HUES64 (cell line): Measurements from ENCODE around the gene FBXL15.

Experiments used
- H3K27ac ChIP-seq: 2 replicates; pipeline ENCODE4 v1.7.0; 2013; ENCODE audit warnings: low read depth, low read length, inconsistent platforms
- H3K27me3 ChIP-seq: 2 replicates; pipeline ENCODE4 v1.6.1; 2013; ENCODE audit warnings: mild to moderate bottlenecking, low read length; ENCODE audit not compliant: insufficient read depth
- H3K36me3 ChIP-seq: 2 replicates; pipeline ENCODE4 v1.6.1; 2013; ENCODE audit warnings: mild to moderate bottlenecking, low read length; ENCODE audit not compliant: insufficient read depth
- H3K4me1 ChIP-seq: 2 replicates; pipeline ENCODE4 v1.6.1; 2013; ENCODE audit warnings: mild to moderate bottlenecking, low read length, moderate library complexity; ENCODE audit not compliant: insufficient read depth
- H3K4me3 ChIP-seq: 2 replicates; pipeline ENCODE4 v1.5.1; 2013; ENCODE audit warnings: mild to moderate bottlenecking, low read length, moderate library complexity
- H3K9ac ChIP-seq: 2 replicates; pipeline ENCODE4 v1.6.1; 2013; ENCODE audit warnings: mild to moderate bottlenecking, low read depth, low read length
- H3K9me3 ChIP-seq: 2 replicates; pipeline ENCODE4 v1.6.1; 2013; ENCODE audit warnings: low read depth, low read length; ENCODE audit not compliant: insufficient read depth
- WGBS: fragments of 150-250, 120-280 bp; methylation state at CpG from one replicate; pipeline ENCODE4 v1.1.7; 2013; ENCODE audit warnings: missing lambda C conversion rate; 5-methylcytosine and 5-hydroxymethylcytosine counted together

Gene FBXL15

DNA sequence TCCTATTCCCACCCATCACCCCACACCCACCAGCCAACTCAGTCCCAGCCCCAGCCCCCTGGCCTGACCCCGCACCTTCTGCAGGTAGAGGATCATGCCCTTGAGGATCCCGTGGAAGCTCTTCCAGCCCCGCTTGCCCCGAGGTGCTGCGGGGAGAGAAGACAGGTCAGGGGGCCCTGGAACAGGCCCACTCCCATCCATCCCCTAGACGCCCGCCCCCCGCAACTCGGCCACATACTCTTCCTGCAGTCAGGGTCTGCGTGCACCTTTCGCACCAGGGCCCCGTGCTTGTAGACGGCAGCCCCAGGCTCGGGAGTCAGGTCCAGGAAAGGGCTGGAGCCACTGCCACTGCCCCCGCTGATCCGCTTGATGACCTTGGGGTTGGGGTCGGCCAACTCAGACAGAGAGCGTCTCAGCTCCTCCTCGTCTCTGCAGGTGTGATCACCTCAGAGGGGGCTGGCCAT is 15.5 kb upstream of the FBXL15 start:
- no peak overlapping the region for H3K27ac ChIP-seq
- peaks cover 8% of the 10 kb centered on the region; the same call in 1 of the 2 replicates for H3K4me1 ChIP-seq
- H3K27me3 ChIP-seq, result peaks cover 34% of the 10 kb centered on the region
- no peaks in the 10 kb centered on the region for H3K9me3 ChIP-seq
- 92% methylated on average over 19 of the region's 19 CpGs for WGBS
- H3K9ac ChIP-seq, result no peak overlapping the region
- H3K4me3 ChIP-seq, result no peak overlapping the region
- peaks cover 12% of the 10 kb centered on the region for H3K36me3 ChIP-seq

DNA sequence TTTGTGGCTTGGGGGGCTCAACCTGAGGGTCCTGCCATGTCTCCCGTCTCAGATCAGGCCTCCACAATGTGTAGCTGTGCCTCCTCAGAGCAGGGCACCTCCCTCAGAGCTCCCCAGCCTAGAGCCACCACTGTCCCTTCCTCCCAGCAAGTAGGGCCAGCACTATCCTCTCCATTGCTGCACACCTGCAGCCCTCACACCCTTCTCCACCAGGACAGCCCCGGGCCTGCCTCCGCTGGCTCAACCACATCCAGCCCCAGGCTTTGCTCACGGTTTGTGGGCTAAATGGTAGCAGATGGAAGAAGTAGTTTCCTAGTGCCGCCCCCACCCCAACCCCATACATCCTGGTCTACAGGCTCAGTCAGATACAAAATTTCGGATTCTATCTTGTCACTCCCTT is 15.0 kb upstream of the FBXL15 start:
- Histone ChIP-seq H3K27ac (no peak overlapping the region), H3K4me3 (no peak overlapping the region), H3K9ac (no peak overlapping the region), H3K4me1 (peaks cover 8% of the 10 kb centered on the region; the same call in 1 of the 2 replicates), H3K9me3 (no peaks in the 10 kb centered on the region), H3K36me3 (peaks cover 12% of the 10 kb centered on the region), H3K27me3 (peaks cover 37% of the 10 kb centered on the region)
- WGBS, result 90% methylated on average over 6 of the region's 6 CpGs

GRCh38 chr10:102406815-102407214 is 13.8 kb upstream of the FBXL15 start:
- H3K9ac ChIP-seq, result no peak overlapping the region
- H3K27me3 ChIP-seq, result peaks cover 49% of the 10 kb centered on the region
- no peak overlapping the region for H3K27ac ChIP-seq
- 100% methylated on average over 2 of the region's 2 CpGs for WGBS
- H3K9me3 ChIP-seq, result no peaks in the 10 kb centered on the region
- H3K4me1 ChIP-seq, result peaks cover 8% of the 10 kb centered on the region; the same call in 1 of the 2 replicates
- H3K36me3 ChIP-seq, result peaks cover 4% of the 10 kb centered on the region; the same call in 1 of the 2 replicates
- no peak overlapping the region for H3K4me3 ChIP-seq

DNA sequence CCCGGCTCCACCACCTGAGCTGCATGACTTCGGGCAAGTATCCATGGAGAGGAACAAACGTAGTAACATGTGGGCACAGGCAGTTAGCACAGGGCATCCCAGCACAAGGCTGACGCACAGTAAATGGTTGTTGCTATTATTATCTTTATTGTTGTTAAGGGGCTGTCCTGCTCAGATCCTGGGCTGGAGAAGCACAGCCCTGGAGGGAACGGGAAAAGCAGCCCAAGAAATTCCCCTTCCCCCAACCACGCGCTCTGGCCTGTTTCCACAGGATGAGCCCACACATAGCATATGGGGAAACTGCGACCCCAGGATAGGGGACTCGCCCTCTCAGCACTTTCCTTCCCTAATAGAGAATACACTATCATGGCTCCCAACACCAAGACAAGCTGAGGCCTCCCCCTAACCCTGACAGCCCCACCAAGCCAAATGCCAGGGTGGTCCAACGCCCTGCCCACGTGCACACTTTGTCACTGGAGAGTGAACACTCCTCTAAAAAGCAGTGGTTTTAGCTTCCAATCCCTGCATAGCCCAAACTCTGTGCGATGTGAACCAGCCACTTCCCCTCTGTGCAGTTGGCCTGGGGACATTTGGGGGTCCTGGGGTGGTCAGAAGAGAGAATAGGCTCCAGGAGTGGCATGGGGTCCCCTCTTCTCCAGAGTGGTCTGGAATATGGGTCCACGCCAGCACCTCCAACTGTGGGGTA is 13.1 kb upstream of the FBXL15 start:
- H3K9me3 ChIP-seq, result no peaks in the 10 kb centered on the region
- H3K36me3 ChIP-seq, result 0 out of 2 replicates have a peak, but pooled peaks cover under 1% of the 10 kb centered on the region
- peaks cover 8% of the 10 kb centered on the region; the same call in 1 of the 2 replicates for H3K4me1 ChIP-seq
- no peak overlapping the region for H3K4me3 ChIP-seq
- no peak overlapping the region for H3K27ac ChIP-seq
- H3K9ac ChIP-seq, result no peak overlapping the region
- H3K27me3 ChIP-seq, result peaks cover 55% of the 10 kb centered on the region
- 87% methylated on average over 13 of the region's 13 CpGs for WGBS

GRCh38 chr10:102408131-102408727 is 12.4 kb upstream of the FBXL15 start:
- Histone ChIP-seq H3K9me3 (no peaks in the 10 kb centered on the region), H3K36me3 (no peaks in the 10 kb centered on the region), H3K27me3 (peaks cover 55% of the 10 kb centered on the region), H3K9ac (no peak overlapping the region), H3K4me1 (peaks cover 8% of the 10 kb centered on the region; the same call in 1 of the 2 replicates), H3K4me3 (peak overlapping the region; percentile 63), H3K27ac (no peak overlapping the region)
- WGBS, result 72% methylated on average over 14 of the region's 14 CpGs

- no peak overlapping the region for H3K27ac ChIP-seq
- WGBS, result 1% methylated on average over 101 of the region's 103 CpGs
- H3K9me3 ChIP-seq, result no peaks in the 10 kb centered on the region
- no peaks in the 10 kb centered on the region for H3K36me3 ChIP-seq
- no peak overlapping the region; the same call in 1 of the 2 replicates for H3K9ac ChIP-seq
- peaks cover 8% of the 10 kb centered on the region; the same call in 1 of the 2 replicates for H3K4me1 ChIP-seq
- peak overlapping the region; percentile 63 for H3K4me3 ChIP-seq
- peaks cover 55% of the 10 kb centered on the region for H3K27me3 ChIP-seq
These were observed 11.7 kb upstream of the FBXL15 start for GRCh38 chr10:102408728-102409603.

- Histone ChIP-seq H3K27me3 (peaks cover 55% of the 10 kb centered on the region), H3K27ac (no peak overlapping the region), H3K9ac (peak overlapping the region; percentile 33), H3K4me3 (peak overlapping the region; percentile 63), H3K4me1 (peaks cover 8% of the 10 kb centered on the region; the same call in 1 of the 2 replicates), H3K9me3 (no peaks in the 10 kb centered on the region), H3K36me3 (no peaks in the 10 kb centered on the region)
- WGBS, result 39% methylated on average over 24 of the region's 24 CpGs
These were observed 10.8 kb upstream of the FBXL15 start for GRCh38 chr10:102409604-102410428.

GRCh38 chr10:102410429-102411073 is 10.1 kb upstream of the FBXL15 start:
- WGBS, result 4% methylated on average over 48 of the region's 48 CpGs
- Histone ChIP-seq H3K27me3 (peaks cover 55% of the 10 kb centered on the region), H3K4me3 (peak overlapping the region; percentile 63), H3K4me1 (peaks cover 8% of the 10 kb centered on the region; the same call in 1 of the 2 replicates), H3K27ac (no peak overlapping the region), H3K9ac (peak overlapping the region; percentile 33), H3K9me3 (no peaks in the 10 kb centered on the region), H3K36me3 (no peaks in the 10 kb centered on the region)

GRCh38 chr10:102411341-102412255 is 9.0 kb upstream of the FBXL15 start:
- H3K9ac ChIP-seq, result no peak overlapping the region
- H3K27ac ChIP-seq, result no peak overlapping the region
- H3K27me3 ChIP-seq, result peaks cover 53% of the 10 kb centered on the region
- H3K4me3 ChIP-seq, result peak overlapping the region; percentile 63
- 89% methylated on average over 14 of the region's 14 CpGs for WGBS
- H3K4me1 ChIP-seq, result peaks cover 8% of the 10 kb centered on the region; the same call in 1 of the 2 replicates
- no peaks in the 10 kb centered on the region for H3K9me3 ChIP-seq
- H3K36me3 ChIP-seq, result no peaks in the 10 kb centered on the region
